Measurements from ENCODE around the gene ABCC1.

ABCC1 gene

GRCh38 chr16:15988268-15989013 is 39.0 kb downstream of the ABCC1 start:
- TF ChIP-seq, protein P1, sequence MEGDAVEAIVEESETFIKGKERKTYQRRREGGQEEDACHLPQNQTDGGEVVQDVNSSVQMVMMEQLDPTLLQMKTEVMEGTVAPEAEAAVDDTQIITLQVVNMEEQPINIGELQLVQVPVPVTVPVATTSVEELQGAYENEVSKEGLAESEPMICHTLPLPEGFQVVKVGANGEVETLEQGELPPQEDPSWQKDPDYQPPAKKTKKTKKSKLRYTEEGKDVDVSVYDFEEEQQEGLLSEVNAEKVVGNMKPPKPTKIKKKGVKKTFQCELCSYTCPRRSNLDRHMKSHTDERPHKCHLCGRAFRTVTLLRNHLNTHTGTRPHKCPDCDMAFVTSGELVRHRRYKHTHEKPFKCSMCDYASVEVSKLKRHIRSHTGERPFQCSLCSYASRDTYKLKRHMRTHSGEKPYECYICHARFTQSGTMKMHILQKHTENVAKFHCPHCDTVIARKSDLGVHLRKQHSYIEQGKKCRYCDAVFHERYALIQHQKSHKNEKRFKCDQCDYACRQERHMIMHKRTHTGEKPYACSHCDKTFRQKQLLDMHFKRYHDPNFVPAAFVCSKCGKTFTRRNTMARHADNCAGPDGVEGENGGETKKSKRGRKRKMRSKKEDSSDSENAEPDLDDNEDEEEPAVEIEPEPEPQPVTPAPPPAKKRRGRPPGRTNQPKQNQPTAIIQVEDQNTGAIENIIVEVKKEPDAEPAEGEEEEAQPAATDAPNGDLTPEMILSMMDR (conservative IDR thresholded peaks at IDR 0.05), result no peak
- no peak for TF ChIP-seq ZFX (IDR thresholded peaks at IDR 0.05)
- no peak overlapping the region for H3K27ac ChIP-seq

GRCh38 chr16:15990902-15991301 is 41.5 kb downstream of the ABCC1 start:
- no peak overlapping the region for H3K27ac ChIP-seq
- TF ChIP-seq, protein P1 (conservative IDR thresholded peaks at IDR 0.05), result no peak
- TF ChIP-seq ZFX (IDR thresholded peaks at IDR 0.05), result no peak

- TF ChIP-seq ZFX (IDR thresholded peaks at IDR 0.05), result no peak
- TF ChIP-seq, protein P1 (conservative IDR thresholded peaks at IDR 0.05), result no peak
- H3K27ac ChIP-seq, result no peak overlapping the region
These were observed 43.7 kb downstream of the ABCC1 start for GRCh38 chr16:15993128-15993527.

GRCh38 chr16:15993541-15993940 is 44.1 kb downstream of the ABCC1 start:
- no peak for TF ChIP-seq ZFX (IDR thresholded peaks at IDR 0.05)
- TF ChIP-seq, protein P1 (conservative IDR thresholded peaks at IDR 0.05), result no peak
- no peak overlapping the region for H3K27ac ChIP-seq

DNA sequence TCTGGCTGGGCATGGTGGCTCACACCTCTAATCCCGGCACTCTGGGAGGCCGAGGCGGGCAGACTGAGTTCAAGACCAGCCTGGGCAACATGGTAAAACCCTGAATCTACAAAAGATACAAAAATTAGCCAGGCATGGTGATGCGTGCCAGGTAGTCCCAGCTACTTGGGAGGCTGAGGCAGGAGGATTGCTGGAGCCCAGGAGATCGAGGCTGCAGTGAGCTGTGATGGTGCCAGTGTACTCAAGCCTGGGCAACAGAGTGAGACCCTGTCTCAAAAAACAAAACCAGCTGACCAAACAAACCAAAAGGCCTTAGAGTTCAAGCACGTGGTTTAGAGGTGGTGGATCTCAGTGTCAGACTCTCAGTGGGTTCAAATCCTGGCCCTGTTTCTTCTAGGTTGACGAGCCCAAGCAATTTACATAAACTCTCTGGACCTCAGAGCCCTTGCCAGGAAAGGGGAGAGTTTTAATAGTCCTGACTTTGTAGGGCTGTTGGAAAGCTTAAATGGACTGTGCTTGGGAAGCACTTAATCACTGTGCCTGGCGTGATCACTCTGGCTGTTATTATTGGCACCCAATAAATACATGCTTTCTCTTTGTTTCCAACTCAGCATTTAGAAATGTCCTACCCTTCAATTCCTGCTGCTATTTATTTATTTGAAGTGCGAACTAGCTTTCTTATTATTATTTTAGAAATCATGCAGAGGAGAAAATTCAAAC is 44.7 kb downstream of the ABCC1 start:
- TF ChIP-seq, protein P1 (conservative IDR thresholded peaks at IDR 0.05), result no peak
- no peak for TF ChIP-seq ZFX (IDR thresholded peaks at IDR 0.05)

DNA sequence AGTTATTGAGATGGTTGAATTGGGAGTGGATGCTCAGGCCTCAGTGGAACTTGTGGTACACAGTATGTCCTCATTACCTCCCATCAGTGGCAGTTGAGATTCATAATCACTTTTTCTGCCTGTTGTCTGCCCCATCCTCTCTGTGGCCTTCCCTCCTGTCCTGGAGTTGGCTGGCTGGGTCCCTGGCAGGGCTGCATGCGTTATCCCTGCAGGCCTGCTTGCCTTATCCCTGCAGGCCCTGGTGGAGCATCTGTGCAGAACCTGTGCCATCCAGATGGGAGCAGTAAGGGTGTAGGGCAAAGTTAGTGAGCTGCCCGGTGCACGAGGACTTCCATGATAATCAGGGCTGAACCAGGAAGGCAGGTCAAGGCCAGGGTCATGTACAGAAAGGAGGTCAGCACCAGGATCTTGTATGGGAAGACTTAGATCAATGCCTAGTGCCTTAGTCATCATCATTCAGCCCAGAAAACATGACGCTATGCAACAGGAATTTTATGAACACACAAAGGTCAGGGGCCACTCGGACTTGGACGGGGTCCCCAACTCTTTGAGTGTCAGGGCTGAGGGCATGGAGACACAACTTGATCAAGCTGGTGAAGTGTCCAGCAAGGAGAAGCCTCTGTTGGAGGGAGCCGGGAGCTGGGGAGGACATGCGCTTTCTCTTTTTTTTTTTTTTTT is 47.2 kb downstream of the ABCC1 start:
- no peak for TF ChIP-seq ZFX (IDR thresholded peaks at IDR 0.05)
- TF ChIP-seq, protein P1 (conservative IDR thresholded peaks at IDR 0.05), result no peak
- peak overlapping the region; percentile 77 for H3K27ac ChIP-seq

More for the DNA sequence above, 44.7 kb downstream of the ABCC1 start:
- no peak overlapping the region for H3K27ac ChIP-seq

GRCh38 chr16:16000685-16001084 is 51.3 kb downstream of the ABCC1 start:
- TF ChIP-seq ZFX (IDR thresholded peaks at IDR 0.05), result no peak
- TF ChIP-seq, protein P1 (conservative IDR thresholded peaks at IDR 0.05), result no peak
- 0 out of 2 replicates have a peak overlapping the region, but pooled peaks have one; percentile 6 for H3K27ac ChIP-seq
